Activated CD8-positive, alpha-beta memory T cell treated with anti-CD3 and anti-CD28 coated beads, Interleukin-2, amount 50 U/mL, for 24 hours (primary cell): ENCODE measurements around the gene NUP160.
"Not testable (repeated sequence)": the region's sequence is repeated elsewhere in the genome, so short reads cannot be mapped to it uniquely, and the experiment has no call there.

Source experiments
- DNase-seq: peaks from one replicate; pipeline ENCODE4 v3.0.0-alpha.2; 2020; ENCODE audit errors: extremely low read depth

The NUP160 gene, protein sequence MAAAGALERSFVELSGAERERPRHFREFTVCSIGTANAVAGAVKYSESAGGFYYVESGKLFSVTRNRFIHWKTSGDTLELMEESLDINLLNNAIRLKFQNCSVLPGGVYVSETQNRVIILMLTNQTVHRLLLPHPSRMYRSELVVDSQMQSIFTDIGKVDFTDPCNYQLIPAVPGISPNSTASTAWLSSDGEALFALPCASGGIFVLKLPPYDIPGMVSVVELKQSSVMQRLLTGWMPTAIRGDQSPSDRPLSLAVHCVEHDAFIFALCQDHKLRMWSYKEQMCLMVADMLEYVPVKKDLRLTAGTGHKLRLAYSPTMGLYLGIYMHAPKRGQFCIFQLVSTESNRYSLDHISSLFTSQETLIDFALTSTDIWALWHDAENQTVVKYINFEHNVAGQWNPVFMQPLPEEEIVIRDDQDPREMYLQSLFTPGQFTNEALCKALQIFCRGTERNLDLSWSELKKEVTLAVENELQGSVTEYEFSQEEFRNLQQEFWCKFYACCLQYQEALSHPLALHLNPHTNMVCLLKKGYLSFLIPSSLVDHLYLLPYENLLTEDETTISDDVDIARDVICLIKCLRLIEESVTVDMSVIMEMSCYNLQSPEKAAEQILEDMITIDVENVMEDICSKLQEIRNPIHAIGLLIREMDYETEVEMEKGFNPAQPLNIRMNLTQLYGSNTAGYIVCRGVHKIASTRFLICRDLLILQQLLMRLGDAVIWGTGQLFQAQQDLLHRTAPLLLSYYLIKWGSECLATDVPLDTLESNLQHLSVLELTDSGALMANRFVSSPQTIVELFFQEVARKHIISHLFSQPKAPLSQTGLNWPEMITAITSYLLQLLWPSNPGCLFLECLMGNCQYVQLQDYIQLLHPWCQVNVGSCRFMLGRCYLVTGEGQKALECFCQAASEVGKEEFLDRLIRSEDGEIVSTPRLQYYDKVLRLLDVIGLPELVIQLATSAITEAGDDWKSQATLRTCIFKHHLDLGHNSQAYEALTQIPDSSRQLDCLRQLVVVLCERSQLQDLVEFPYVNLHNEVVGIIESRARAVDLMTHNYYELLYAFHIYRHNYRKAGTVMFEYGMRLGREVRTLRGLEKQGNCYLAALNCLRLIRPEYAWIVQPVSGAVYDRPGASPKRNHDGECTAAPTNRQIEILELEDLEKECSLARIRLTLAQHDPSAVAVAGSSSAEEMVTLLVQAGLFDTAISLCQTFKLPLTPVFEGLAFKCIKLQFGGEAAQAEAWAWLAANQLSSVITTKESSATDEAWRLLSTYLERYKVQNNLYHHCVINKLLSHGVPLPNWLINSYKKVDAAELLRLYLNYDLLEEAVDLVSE (N-terminal part only)

DNA sequence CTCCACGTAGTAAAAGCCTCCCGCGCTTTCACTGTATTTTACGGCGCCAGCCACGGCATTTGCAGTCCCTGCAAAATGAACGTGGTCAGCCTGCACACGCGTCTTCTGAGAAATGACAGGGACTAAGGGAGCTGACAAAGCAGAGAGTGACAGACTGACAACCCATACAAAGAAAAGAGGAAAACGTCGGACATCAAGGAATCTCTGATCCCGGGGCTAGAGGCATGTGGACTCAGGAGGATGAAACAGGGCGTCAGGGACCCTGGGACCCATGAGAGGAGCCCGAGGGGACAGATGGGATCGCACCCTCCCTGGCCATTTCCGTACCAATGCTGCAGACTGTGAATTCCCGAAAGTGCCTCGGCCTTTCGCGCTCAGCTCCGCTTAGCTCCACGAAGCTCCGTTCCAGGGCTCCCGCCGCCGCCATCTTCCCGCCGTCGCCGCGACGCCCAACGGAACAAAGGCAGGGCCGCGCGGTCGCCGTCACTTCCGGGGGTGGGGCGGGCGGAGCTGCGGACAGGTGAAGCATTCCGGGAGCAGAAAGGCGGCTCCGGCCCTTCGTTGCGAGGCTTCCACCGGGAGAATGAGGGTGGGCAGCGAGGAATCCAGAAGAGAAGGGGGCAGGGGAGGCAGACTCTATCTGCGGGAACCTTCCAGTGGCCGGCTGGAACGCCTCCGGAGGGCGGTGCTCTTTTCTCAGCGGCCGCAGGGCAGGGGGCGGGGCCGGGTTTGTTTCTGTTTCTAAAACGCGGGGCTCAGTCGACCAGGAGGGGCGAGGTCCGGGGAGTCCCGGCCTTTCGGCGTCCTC, at the start of gene NUP160:
TSS of gene NUP160 (minus strand) at position 459 of the 808 bp plus-strand sequence. CDS start at position 427, 32 bp downstream.
- DNase-seq = peak; percentile 68

DNA sequence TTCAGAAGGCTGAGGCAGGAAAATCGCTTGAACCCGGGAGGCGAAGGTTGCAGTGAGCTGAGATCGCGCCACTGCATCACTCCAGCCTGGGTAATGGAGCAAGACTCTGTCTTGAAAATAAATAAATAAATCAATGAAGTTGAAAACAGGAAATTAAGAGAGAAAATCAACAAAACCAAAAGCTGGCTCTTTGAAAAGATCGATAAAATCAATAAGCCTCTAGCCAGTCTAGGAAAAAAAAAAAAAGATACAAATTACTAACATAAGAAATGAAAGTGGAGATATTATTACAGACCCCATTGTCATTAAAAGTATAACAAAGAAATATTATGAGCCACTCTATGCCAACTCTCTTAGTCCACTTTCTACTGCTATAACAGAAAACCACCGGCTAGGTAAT, 48.0 kb upstream of the NUP160 start:
- no peak for DNase-seq

DNA sequence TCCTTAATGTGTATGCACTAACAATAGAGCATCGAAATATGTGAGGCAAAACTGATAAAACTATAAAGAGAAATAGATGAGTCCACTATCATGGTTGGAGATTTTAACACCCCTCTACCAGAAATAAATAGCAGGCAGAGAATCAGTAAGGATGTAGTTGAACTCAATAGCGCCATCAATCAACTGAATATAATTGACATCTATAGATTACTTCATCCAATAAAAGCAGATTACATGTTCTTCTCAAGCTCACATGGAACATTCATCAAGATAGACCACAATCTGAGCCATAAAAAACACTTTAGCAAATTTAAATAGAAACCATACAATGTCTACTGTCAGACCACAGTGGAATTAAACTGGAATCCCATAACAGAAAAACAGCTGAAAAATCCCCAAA, 46.9 kb upstream of the NUP160 start:
- no peak for DNase-seq

DNA sequence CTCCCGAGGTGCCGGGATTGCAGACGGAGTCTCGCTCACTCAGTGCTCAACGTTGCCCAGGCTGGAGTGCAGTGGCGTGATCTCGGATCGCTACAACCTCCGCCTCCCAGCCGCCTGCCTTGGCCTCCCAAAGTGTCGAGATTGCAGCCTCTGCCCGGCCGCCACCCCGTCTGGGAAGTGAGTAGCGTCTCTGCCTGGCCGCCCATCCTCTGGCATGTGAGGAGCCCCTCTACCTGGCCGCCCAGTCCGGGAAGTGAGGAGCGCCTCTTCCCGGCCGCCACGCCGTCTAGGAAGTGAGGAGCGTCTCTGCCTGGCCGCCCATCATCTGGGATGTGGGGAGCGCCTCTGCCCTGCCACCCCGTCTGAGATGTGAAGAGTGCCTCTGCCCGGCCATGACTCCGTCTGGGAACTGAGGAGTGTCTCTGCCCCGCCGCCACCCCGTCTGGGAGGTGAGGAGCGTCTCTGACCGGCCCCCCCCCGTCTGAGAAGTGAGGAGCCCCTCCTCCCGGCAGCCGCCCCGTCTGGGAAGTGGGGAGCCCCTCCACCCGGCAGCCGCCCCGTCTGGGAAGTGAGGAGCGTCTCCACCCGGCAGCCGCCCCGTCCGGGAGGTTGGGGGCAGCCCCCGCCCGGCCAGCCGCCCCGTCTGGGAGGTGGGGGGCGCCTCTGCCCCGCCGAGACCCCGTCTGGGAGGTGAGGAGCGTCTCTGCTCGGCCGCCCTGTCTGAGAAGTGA, 44.6 kb upstream of the NUP160 start:
- not testable (repeated sequence) for DNase-seq

DNA sequence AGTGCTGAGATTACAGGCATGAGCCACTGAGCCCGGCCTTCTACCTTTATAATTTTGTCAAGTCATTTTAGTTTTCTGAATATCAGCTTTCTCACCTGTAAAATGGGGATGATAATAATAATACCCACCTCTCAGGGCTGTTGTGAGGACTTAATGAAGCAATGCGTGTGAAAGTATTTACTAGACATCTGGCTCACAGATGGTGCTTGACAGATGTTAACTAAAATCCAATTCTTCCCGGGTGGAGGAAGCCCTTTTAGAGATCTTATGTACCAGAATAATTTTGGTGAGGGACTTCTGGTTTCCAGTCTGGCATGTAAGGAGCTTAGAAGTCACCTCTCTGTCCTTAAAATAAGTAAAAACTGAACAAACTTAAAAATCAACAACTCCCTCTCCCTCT, 43.7 kb upstream of the NUP160 start:
- no peak for DNase-seq

DNA sequence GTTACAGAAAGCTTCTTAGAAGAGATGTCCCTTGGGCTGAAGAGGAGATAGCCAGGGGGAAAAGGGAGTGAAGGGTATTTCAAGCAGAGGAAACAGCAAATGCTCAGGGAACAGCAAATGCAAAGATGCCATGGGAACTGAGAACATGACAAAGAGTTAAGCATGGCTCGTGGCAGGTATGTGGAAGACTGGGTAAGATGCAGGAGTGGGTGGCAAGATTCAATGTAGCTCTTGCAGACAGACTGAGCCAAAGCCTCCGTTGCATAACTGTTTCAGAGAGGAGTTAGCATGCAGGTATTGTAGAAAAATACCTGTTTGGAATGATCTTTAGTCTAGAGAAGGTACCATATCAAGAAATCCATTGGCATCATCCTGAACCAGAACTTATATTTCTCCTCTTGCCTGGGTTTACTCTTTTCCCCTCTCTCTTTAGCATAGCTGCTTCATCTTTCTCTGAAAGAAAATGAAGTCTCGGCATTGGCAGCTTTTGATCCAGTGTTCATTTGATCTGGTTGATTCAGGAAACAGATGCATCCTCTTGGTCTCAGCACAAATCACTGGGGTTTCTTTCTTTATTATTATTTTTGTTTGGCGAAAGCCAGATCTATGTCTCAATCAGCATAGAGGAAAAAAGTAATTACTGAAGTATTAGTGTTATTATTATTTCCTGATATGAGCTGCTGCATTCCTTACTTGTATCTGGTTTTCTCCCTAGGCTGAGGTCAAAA, 41.7 kb upstream of the NUP160 start:
- no peak for DNase-seq

DNA sequence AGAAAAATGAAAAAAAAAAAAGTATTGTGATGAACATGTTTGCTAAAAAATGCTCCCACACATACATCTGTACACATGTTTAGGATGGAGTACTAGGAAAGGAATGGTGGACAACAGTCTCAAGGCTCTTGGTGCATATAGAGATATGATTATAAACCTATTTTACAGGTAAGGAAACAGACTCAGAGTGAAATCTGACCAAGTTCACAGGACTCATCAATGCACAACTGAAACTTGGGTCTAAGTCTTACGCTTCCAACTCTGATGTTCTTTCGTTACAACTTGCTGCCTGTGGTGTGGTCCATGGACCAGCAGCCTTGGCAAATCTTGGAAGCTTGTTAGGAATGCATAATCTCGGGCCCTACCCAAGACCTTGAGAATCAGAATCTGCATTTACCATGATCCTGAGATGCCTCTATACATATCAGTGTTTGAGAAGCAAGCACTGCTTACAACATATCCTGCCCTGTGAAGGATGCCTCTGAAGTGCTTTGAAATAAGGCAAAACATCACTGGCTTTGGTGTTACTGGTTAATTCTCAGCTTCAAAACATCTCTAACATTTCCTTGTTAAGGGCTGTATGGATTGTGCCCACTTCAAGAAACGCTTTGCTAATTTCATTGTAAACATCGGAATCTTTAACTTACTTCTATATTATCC, 39.9 kb upstream of the NUP160 start:
- DNase-seq = no peak

DNA sequence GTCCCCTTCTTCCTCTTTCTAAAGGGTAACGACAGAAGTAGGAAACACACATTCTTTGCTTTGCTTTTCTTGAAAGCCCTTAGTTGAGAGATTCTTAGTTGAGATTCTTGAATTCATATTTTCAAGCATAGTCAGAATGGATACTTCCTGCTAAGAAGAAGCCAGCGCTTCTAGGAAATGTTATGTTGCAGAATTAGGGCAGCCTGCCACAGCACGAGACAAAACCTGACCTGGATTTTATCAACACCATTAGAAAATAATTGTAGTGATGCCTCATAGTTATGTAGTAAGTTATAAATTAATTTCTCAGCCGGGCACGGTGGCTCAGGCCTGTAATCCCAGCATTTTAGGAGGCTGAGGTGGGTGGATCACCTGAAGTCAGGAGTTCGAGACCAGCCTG, 37.9 kb upstream of the NUP160 start:
- DNase-seq = no peak

DNA sequence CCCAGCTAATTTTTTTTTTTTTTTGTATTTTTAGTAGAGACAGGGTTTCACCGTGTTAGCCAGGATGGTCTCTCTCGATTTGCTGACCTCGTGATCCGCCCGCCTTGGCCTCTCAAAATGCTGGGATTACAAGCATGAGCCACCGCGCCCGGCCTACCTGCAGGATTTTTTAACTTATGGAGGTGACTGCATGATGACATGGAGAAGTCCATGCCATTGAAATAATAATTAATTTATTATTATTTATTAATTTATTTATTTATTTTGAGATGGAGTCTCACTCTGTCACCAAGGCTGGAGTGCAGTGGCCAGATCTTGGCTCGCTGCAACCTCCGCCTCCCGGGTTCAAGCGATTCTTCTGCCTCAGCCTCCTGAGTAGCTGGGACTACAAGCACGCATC, 34.3 kb upstream of the NUP160 start:
- not testable (repeated sequence) for DNase-seq

DNA sequence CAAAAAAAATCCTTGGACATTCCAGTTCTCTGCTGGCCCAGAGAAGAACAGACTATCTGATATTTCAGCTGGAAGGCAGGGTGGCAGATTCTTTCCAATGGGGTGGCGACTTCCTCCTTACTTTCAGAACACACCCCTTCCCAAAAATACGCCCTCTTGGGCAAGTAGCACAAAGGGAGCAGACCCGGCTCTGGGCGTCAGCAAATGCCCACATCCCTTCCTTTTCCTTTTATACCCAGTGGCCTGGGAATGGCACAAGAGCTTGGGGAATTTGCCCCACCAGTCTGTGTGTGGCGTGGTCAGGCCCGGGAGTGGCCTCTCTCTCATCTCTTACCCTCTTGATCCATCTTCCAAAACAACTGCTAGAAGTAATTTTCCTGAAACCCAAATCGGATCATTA, 33.0 kb upstream of the NUP160 start:
- no peak for DNase-seq

DNA sequence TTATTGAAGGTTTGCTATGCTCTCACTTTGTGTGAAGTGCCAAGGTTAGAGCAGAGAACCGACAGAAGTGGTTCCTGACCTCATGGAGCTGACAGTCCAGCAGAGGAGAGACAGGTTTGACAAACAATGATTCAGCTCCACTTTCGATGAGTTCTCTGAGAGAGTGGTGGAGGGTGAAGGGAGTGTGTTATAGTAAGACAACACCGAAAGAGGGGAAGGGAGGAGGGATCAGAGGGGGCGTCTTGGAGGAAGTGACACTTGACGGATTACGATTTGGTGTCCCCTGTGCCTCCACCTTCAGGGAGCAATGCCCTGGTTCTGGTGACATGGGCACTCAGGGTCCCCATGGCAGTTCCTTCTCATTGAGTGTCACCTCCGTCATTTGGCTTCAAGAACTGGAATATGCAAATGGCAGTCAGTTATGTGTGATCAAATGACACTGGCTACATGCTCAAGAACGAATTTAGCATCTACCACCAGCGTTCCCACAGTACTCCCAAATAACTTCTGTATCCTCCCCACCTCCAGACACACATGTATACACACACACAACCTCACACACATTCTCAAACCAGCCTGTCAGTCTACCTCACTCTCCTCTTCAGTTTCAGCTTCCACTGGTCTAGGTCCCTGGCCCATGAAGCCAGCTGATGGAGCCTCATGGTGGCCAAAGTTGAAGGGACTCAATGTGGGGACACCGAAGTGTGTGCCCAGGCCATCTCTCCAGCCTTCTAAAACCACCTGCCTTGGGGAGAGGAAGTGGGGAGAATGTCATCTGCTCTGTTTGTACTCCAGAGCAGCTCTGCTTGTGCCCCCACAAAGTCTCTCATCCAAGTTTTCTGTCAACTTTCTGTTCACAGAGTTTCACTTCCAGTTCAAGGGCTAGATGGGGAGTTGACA, 31.4 kb upstream of the NUP160 start:
- no peak for DNase-seq

DNA sequence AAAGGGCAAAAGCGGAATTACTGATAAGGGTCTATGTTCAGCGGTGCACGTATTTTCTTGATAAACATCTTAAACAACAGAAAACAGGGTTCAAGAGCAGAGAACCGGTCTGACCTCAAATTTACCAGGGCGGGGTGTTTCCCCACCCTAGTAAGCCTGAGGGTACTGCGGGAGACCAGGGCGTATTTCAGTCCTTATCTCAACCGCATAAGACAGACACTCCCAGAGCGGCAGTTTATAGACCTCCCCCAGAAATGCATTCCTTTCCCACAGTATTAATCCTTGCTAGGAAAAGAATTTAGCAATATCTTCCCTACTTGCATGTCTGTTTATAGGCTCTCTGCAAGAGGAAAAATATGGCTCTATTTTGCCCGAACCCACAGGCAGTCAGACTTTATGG, 27.7 kb upstream of the NUP160 start:
- DNase-seq = not testable (repeated sequence)

DNA sequence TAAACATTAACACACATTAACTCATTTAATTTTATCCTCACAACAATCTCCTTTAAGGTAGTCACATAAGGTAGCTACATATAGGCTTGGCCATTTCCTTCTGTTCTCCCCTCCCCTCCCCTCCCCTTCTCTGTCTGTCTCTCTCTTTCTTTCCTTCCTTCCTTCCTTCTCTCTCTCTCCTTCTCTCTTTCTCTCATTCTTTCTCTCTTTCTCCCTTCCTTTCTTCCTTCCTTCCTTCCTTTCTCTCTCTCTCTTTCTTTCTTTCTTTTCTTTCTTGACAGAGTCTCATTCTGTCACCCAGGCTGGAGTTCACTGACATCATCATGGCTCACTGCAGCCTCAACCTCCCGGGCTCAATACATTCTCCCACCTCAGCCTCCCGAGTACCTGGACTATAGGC, 22.3 kb upstream of the NUP160 start:
- no peak for DNase-seq

DNA sequence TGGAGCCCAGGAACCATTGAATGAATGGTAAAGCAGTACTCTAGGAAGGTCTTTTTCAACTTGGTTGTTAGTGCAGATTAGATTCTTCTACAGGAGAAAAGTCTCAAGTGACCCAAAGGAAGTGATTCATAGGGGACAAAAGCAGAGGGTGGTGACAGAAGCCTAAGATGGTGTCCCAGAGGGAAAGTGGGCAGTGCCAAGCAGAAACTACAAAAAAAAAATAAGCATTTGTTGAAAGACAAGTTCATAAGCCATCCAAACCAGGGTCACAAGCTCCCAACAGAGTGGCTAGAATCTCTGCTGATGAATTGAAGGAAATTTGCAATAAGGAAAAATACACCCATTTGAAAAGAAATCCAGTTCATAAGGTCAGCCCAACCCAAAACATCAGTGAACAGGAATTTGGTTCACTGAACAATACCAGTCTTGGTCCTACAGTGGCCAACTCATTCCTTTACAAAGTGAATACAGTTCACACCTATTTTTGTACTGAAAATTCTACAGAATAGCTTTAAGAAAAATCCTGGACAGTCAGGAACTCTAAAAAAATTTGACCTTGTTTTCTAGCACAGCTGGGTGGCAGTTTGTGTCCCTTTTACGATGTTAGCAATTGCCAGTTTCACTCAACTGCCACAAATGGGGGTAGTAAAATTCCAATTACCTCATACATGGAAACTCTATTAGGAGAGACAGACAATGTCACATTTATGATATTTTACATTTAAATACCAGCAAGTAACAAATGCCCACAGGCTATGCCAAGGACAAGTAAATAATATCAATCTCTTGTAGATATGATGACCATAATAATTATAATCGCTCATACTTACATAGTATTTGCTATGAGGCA, 21.6 kb upstream of the NUP160 start:
- DNase-seq = no peak

DNA sequence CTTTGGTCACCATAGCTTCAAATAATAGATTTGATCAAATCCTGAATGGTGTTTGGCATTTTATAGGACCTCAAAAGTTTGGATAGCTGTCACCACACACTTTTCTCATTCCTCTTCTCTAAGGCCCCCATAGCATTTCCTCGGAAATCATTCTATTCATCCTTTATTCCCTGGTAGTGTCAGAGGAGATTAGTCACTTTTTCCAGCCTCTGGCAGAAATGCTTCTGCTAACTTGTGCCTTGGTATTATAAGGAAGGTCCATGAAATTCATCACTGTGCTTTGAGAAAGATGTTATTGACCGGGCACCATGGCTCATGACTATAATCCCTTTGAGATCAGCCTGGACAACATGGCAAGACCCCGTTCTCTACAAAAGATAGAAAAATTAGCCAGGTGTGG, 19.7 kb upstream of the NUP160 start:
- DNase-seq = no peak

DNA sequence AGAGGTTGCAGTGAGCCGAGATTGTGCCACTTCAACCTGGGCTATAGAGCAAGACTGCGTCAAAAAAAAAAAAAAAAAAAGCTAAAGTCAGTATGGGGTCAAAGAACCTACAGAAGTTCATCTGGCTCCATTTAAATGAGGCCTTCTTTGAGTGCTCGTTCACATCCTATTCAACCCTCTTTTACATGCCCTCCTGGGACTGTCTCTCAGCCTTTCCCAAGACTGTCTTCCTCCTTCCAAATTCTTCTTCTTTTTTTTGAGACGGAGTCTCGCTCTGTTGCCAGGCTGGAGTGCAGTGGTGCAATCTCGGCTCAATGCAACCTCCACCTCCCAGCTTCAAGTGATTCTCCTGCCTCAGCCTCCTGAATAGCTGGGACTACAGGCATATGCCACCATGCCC, 18.7 kb upstream of the NUP160 start:
- DNase-seq = not testable (repeated sequence)

DNA sequence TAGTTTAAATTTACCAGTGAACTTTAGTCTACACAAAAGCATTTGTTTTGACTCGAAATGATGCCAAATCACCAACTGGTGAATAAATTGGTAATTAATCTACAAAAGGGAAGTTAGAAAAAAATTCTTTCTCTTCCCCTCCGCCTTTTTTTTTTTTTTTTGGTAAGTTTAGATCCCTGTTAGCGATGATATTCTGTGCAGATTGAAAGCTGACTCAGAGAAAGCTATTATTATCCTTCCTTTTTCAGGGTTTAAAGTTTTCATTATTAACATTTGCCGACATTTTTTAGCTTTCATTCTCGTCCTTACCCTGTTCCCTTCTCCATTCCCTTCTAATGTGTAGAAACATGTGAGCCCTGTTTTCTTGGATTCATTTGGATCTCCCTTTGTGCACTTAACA, 16.8 kb upstream of the NUP160 start:
- no peak for DNase-seq
